ENCODE data around the gene ZNF189. TPM values are rescaled to one million over a fixed set of nuclear protein-coding genes. Genes with fewer than 3 reads are reported as not detected.

ZNF189 gene
- total RNA-seq, 1 experiment from 2014 or later: 15.8 TPM

DNA sequence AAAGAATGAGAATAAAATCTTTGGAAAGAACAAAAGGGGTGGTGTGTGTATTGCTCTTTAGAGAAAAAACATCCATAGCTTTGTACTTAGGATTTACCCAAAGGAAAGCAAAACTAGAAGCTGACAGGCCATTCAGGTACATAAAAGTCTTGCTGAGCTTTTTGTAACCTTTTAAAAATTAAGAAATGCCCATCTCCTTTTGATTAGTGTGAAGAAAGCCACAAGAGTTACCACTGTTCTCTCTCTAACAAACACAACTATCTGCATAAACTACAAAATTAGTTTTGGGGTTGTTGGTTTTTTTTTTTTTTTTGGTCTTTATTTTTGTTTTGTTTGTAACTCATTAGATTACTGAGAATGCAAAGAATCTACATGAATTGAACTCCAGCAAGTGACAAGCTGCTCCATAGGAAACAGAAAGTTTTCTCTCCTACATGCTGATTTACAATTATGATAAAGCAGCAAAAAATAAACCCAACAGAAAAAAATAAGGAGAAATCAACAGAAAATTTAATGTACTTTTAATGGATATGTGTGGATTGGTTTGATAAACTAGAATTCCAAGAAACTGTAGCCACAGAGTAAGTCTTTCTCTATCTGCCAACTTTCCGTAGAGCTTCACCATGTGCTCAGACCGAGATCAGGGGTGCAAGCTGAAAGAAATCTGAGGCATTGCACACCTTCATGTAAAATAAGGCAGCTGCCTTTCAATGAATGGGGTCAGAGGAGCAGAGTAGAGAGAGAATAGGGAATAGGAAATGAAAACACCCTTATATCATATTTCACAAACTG, 26.1 kb upstream of the ZNF189 start:
- Mint-ChIP-seq H3K4me1 (peaks cover 13 to 19% of the 10 kb centered on the region in 2 experiments), H3K9me3 (peaks cover 1% of the 10 kb centered on the region in 2 experiments; a peak in 3 of 5 replicates), H3K36me3 (ENCODE audit: insufficient read depth in 1 of 3, low read depth in 3 of 3) (peaks cover 0 to 2% (median 0%) of the 10 kb centered on the region in 3 experiments; a peak in 2 of 7 replicates), H3K27ac (no peak overlapping the region; a peak in 2 of 7 replicates), H3K27me3 (ENCODE audit: low read depth) (no peaks in the 10 kb centered on the region), H3K4me3 (no peak overlapping the region)
- H2BK20ac ChIP-seq (ENCODE audit: low read depth, low read length, poor library complexity, severe bottlenecking): no peak overlapping the region
- no peaks in the 10 kb centered on the region for H4K20me1 ChIP-seq (ENCODE audit: control insufficient read depth, insufficient read depth, insufficient read length)
- no peak overlapping the region for H2BK15ac ChIP-seq (ENCODE audit: low read depth, low read length)
- TF ChIP-seq, protein P1, sequence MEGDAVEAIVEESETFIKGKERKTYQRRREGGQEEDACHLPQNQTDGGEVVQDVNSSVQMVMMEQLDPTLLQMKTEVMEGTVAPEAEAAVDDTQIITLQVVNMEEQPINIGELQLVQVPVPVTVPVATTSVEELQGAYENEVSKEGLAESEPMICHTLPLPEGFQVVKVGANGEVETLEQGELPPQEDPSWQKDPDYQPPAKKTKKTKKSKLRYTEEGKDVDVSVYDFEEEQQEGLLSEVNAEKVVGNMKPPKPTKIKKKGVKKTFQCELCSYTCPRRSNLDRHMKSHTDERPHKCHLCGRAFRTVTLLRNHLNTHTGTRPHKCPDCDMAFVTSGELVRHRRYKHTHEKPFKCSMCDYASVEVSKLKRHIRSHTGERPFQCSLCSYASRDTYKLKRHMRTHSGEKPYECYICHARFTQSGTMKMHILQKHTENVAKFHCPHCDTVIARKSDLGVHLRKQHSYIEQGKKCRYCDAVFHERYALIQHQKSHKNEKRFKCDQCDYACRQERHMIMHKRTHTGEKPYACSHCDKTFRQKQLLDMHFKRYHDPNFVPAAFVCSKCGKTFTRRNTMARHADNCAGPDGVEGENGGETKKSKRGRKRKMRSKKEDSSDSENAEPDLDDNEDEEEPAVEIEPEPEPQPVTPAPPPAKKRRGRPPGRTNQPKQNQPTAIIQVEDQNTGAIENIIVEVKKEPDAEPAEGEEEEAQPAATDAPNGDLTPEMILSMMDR (conservative IDR thresholded peaks at IDR 0.05): no peak
- no peak overlapping the region for H3K27ac ChIP-seq (ENCODE audit: insufficient read length, low read depth, low read length)
- no peak overlapping the region for H2AFZ ChIP-seq (ENCODE audit: low read length)
- no peak overlapping the region for H3K18ac ChIP-seq (ENCODE audit: insufficient read length, low read depth, low read length)
- H2BK5ac ChIP-seq (ENCODE audit: insufficient read length, low read length): no peak overlapping the region
- no peaks in the 10 kb centered on the region for H3K9me3 ChIP-seq (ENCODE audit: control insufficient read depth, low read depth, low read length)
- H3K4ac ChIP-seq (ENCODE audit: low read depth, low read length): no peak overlapping the region
- no peak overlapping the region for H2AK5ac ChIP-seq (ENCODE audit: insufficient read length, low read length)
- H3K4me2 ChIP-seq (ENCODE audit: insufficient read depth, insufficient read length, low read length): no peak overlapping the region
- H3K23ac ChIP-seq (ENCODE audit: insufficient read length, low read depth, low read length): no peak overlapping the region
- H4K5ac ChIP-seq (ENCODE audit: insufficient read length, low read depth, low read length): no peak overlapping the region
- DNase-seq: no peak
- H3K23me2 ChIP-seq (ENCODE audit: insufficient read length, low read depth, low read length, poor library complexity, severe bottlenecking): no peaks in the 10 kb centered on the region
- no peaks in the 10 kb centered on the region for H3K27me3 ChIP-seq (ENCODE audit: insufficient read depth, low read length)
- WGBS (ENCODE audit: extremely low coverage, insufficient read length, low lambda C conversion rate): no CpG with 5 or more reads among the region's 2 CpGs
- no peak overlapping the region for H3T11ph ChIP-seq (ENCODE audit: low read length)
- peaks cover 3% of the 10 kb centered on the region; the same call in 1 of the 2 replicates for H3K4me1 ChIP-seq (ENCODE audit: insufficient read depth, low read length)
- H4K8ac ChIP-seq (replicated peaks; ENCODE audit: insufficient read length, low read depth, low read length): no peak overlapping the region
- no peaks in the 10 kb centered on the region for H3K79me1 ChIP-seq (ENCODE audit: insufficient read depth, low read depth, low read length, poor library complexity, severe bottlenecking)
- H2BK12ac ChIP-seq (ENCODE audit: insufficient read length, low read depth, low read length): no peak overlapping the region
- no peak overlapping the region for H4K91ac ChIP-seq (ENCODE audit: insufficient read length, low read depth, low read length)
- no peaks in the 10 kb centered on the region for H3K79me2 ChIP-seq (ENCODE audit: insufficient read depth, low read length)
- H3K56ac ChIP-seq (ENCODE audit: insufficient read length, low read depth, low read length): no peak overlapping the region
- H3K14ac ChIP-seq (ENCODE audit: insufficient read depth, low read length): no peak overlapping the region
- no peak overlapping the region for H3K9ac ChIP-seq (ENCODE audit: extremely low read depth, insufficient read length, low read length)
- H2BK120ac ChIP-seq (ENCODE audit: low read depth, low read length, poor library complexity, severe bottlenecking): no peak overlapping the region
